Calu3 (cell line): ENCODE results near the gene FBXL7. TPM values are rescaled to one million over a fixed set of nuclear protein-coding genes. Genes with fewer than 3 reads are reported as not detected.

Experiments
- BruUV-seq: library from RNA; stranded (reverse); fragments of 400-500 nt; replicated peaks from 2 replicates; lab custom pipeline; 2021; lab: Mats Ljungman, UMichigan
- CTCF ChIA-PET: fragments of 300-600 bp; sonication (Branson Sonifier 250); formaldehyde crosslinking; loops from one replicate; lab custom pipeline; 2022; ENCODE audit warnings: antibody characterized with exemption; lab: Charles Lee
- DNase-seq: peaks from one replicate; pipeline ENCODE4 v3.0.0; 2022
- H3K27ac Mint-ChIP-seq: one replicate; pipeline ENCODE4 v1.8.0; 2022; ENCODE audit warnings: mixed read lengths; ENCODE audit not compliant: unreplicated experiment
- H3K27me3 Mint-ChIP-seq: one replicate; pipeline ENCODE4 v1.8.0; 2022; ENCODE audit warnings: mixed read lengths; ENCODE audit not compliant: unreplicated experiment
- H3K36me3 Mint-ChIP-seq: one replicate; pipeline ENCODE4 v1.8.0; 2022; ENCODE audit warnings: mild to moderate bottlenecking, moderate library complexity, mixed read lengths; ENCODE audit not compliant: insufficient read depth, unreplicated experiment
- H3K4me1 Mint-ChIP-seq: one replicate; pipeline ENCODE4 v1.8.0; 2022; ENCODE audit warnings: mild to moderate bottlenecking, low read depth, mixed read lengths; ENCODE audit not compliant: unreplicated experiment
- H3K4me3 Mint-ChIP-seq: one replicate; pipeline ENCODE4 v1.8.0; 2022; ENCODE audit warnings: mild to moderate bottlenecking, low read depth, moderate library complexity, mixed read lengths; ENCODE audit not compliant: unreplicated experiment
- H3K9me3 Mint-ChIP-seq: one replicate; pipeline ENCODE4 v1.8.0; 2022; ENCODE audit warnings: low read depth, mixed read lengths; ENCODE audit not compliant: unreplicated experiment
- CTCF ChIP-seq: fragments of 200-600 bp; IDR thresholded peaks from one replicate; pipeline ENCODE4 v1.8.0; 2022; ENCODE audit warnings: antibody characterized with exemption; ENCODE audit not compliant: unreplicated experiment
- intact Hi-C: fragments of 100-400 bp; cut with micrococcal nuclease; formaldehyde crosslinking; loops from one replicate; pipeline ENCODE4 v1.10.0; 2022; ENCODE audit not compliant: unreplicated experiment
- total RNA-seq: library from RNA; stranded (reverse); gene quantifications from 2 replicates; pipeline ENCODE4 v1.2.3, GENCODE V29; 2022

The FBXL7 gene
- total RNA-seq, 1 experiment from 2014 or later = not detected

GRCh38 chr5:15620501-15620900 is 120.5 kb downstream of the FBXL7 start:
- DNase-seq = no peak
- no peaks in the 10 kb centered on the region for H3K27me3 Mint-ChIP-seq
- CTCF ChIA-PET = no interaction called here
- H3K4me3 Mint-ChIP-seq = no peak overlapping the region
- H3K36me3 Mint-ChIP-seq = no peaks in the 10 kb centered on the region
- no TSS peak for BruUV-seq
- no peak for TF ChIP-seq CTCF
- intact Hi-C loops = no loop called here
- H3K27ac Mint-ChIP-seq = no peak overlapping the region
- H3K9me3 Mint-ChIP-seq = peaks cover 10% of the 10 kb centered on the region
- no peaks in the 10 kb centered on the region for H3K4me1 Mint-ChIP-seq

- CTCF ChIA-PET = no interaction called here
- BruUV-seq = no TSS peak
- DNase-seq = no peak
- H3K4me3 Mint-ChIP-seq = no peak overlapping the region
- peaks cover 10% of the 10 kb centered on the region for H3K9me3 Mint-ChIP-seq
- no peaks in the 10 kb centered on the region for H3K27me3 Mint-ChIP-seq
- no peak overlapping the region for H3K27ac Mint-ChIP-seq
- TF ChIP-seq CTCF = no peak
- intact Hi-C loops = no loop called here
- H3K4me1 Mint-ChIP-seq = no peaks in the 10 kb centered on the region
- no peaks in the 10 kb centered on the region for H3K36me3 Mint-ChIP-seq
Observed at GRCh38 chr5:15621094-15621493, 121.1 kb downstream of the FBXL7 start.

DNA sequence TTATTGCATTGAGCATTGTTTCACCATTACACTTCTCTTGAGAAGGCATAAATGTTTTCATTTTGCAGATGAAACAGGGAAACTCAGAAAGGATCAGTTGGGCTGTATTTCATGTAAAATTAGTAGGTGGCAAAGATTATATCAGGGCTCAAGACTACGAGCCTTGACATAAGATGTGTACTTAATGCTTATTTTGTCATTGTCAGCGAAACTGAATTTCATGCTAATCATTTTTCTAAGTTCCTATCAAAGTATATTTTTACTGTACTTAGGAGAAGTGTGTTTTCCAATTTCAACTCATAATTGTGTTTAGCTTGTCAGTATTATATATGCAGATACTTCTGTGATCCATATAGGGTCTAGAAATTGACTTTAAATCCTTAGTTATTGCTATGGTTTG is 123.8 kb downstream of the FBXL7 start:
- H3K9me3 Mint-ChIP-seq = peaks cover 9% of the 10 kb centered on the region
- H3K27me3 Mint-ChIP-seq = no peaks in the 10 kb centered on the region
- CTCF ChIA-PET = no interaction called here
- DNase-seq = no peak
- intact Hi-C loops = no loop called here
- H3K36me3 Mint-ChIP-seq = no peaks in the 10 kb centered on the region
- TF ChIP-seq CTCF = no peak
- no peak overlapping the region for H3K4me3 Mint-ChIP-seq
- H3K27ac Mint-ChIP-seq = no peak overlapping the region
- H3K4me1 Mint-ChIP-seq = no peaks in the 10 kb centered on the region
- no TSS peak for BruUV-seq

DNA sequence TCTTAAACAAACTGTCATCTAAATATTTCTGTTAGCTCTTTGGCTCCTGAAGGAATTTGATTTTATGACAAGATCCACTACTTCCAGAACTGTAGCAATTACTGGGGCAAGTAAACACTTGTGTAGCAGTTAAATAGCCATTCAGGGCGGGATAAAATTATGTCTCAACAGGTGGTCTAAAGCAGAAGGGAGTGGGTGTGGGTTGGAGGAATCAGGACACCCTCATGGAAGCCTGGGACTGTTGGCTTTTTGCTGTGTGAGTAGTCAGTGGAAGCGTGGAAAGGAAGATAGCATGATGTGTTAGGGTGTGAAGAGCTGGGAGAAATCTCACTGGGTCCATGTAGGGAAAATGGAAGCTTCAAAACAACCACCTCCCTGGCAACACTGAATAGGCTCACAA is 127.1 kb downstream of the FBXL7 start:
- CTCF ChIA-PET = interaction anchor here (0.5 kb wide), 1 partner anchor 749 kb away, joined by 3 read pairs; no protein-coding TSS in a partner anchor
- Mint-ChIP-seq H3K27ac (no peak overlapping the region), H3K36me3 (no peaks in the 10 kb centered on the region), H3K9me3 (peaks cover 4% of the 10 kb centered on the region), H3K4me1 (no peaks in the 10 kb centered on the region), H3K4me3 (no peak overlapping the region), H3K27me3 (no peaks in the 10 kb centered on the region)
- intact Hi-C loops = no loop called here
- DNase-seq = no peak
- BruUV-seq = no TSS peak
- TF ChIP-seq CTCF = no peak
